K562 (cell line): ENCODE results near the gene SSBP2.

ENCODE experiments used
- EGR1 ChIP-seq: fragments of 450-650 bp; conservative IDR thresholded peaks from 2 replicates; pipeline ENCODE4 v1.6.1; 2017; ENCODE audit warnings: mild to moderate bottlenecking
- YY1 ChIP-seq, 3 experiments: IDR thresholded peaks; 2 replicates each; pipeline ENCODE4 v1.6.1; 2011; ENCODE audit warnings: low read length in 2 of 3, mild to moderate bottlenecking in 2 of 3, moderate library complexity in 2 of 3, borderline replicate concordance in 1 of 3, control low read depth in 1 of 3, low read depth in 1 of 3; ENCODE audit not compliant: insufficient read depth in 3 of 3, insufficient replicate concordance in 2 of 3, control insufficient read depth in 1 of 3, insufficient read length in 1 of 3; ENCODE audit errors: extremely low read depth in 1 of 3
- ZNF589 ChIP-seq: fragments of 200-800 bp; sonication (Bioruptor generic); IDR thresholded peaks from 2 replicates; pipeline ENCODE4 v1.6.1; 2016; ENCODE audit warnings: low read depth, missing genetic modification characterization, missing compliant biosample characterization

DNA sequence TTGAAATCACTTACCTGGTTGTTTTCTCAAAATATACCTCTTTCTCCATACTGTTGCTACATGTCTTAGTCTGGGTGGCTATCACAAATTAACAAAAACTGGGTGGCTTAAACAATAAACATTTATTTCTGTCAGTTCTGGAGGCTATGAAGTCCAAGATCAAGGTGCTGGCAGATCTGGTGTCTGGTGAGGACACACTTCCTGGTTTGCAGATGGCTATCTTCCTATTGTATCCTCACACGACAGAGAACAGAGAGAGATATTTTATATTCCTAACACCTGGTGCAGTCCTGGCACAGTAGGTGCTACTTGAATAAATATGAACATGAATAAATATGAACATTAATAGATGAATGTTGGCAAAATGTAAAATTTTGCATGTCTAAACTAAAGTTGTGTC lies 192.7 kb downstream of the SSBP2 start:
- TF ChIP-seq EGR1: no peak
- TF ChIP-seq ZNF589 (CRISPR knock-in tag): no peak
- TF ChIP-seq YY1 (IDR thresholded peaks at IDR 0.05; ENCODE audit: borderline replicate concordance in 1 of 3, control insufficient read depth in 1 of 3, extremely low read depth in 1 of 3, insufficient read depth in 3 of 3, insufficient read length in 1 of 3, insufficient replicate concordance in 2 of 3, low read depth in 1 of 3, low read length in 2 of 3): no peak
